GF-D8 (cell line): ENCODE results near the gene MAML2.

ENCODE experiments used
- DNase-seq: peaks from one replicate; lab custom pipeline; 2025; lab: John Stamatoyannopoulos, UW

The MAML2 gene

DNA sequence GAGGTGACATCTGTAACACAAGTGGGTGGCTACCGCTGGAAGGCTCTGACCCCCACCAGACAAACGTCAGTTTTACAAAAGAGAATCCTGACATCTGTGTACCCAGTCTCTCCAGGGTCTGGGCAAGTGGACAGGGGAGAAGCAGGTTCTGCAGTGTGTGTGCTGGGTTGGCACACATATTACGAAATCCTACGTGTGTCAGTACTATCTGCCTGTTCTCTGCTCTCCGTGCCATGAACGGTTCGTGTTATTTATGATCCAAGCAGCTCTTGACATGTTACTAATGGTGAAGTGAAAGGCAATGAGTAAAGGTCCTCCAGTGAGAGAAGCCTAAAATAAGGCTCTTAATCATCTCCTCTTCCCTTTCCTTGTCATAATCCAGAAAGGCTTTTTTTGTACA is 217.6 kb downstream of the MAML2 start:
- DNase-seq = no peak

DNA sequence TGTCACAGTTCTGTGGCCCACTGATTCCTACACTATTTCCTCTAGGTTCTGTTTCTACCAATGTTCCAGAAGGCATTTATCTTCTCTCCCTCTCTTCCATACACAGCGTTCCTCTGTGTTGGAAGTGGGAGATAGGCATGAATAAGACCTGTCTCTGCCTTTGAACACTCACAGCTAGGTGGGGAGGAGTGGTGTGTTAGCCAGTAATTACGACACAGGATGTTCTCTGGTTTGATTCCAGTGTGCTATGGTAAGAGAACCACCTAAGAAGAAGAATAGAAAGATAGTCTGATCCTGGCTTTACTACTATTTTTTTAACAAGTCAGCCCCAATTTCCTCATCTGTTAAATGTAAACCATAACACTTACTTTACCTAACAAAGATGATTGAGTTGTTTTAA is 218.8 kb downstream of the MAML2 start:
- no peak for DNase-seq

DNA sequence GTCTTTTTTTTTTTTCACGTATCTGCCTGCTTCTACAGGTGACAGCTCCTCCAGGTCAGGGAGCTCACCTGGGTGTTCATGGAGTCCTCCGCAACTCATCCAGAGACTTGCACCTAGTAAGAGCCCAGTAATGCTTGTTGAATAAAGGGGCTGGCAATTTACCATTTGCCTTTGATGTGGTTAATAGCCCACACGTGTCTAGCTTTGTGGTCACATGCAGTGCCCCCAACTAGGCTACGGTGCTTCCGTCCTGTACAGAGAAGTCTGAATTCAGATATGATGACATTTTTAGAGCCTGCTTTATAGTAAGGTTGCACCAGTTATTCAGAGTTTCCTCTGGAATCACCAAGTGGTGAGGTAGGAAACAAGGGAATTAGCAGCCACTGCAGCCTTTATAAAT is 219.7 kb downstream of the MAML2 start:
- DNase-seq = no peak

DNA sequence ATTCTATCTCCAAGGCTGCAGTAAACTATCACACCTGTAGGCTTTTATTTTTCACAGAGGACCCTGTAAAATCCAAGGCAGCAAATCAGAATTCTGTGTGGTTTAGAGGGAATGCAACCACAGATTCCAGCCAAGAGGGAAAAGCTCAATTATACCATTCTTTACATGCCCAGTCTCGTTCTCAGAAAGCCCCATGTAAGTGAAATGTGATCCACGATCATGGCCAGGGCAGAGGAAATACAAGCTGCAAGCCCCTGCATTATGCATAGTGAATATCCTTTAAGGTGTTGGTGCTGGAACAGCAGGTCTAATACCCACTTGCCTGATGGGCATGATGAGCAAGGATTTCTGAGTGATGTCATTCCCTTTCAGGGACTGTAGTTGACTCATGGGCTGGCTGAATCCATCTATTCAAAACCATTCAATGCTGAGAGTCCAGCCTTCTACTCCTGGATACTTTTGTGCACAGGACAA is 220.4 kb downstream of the MAML2 start:
- no peak for DNase-seq

DNA sequence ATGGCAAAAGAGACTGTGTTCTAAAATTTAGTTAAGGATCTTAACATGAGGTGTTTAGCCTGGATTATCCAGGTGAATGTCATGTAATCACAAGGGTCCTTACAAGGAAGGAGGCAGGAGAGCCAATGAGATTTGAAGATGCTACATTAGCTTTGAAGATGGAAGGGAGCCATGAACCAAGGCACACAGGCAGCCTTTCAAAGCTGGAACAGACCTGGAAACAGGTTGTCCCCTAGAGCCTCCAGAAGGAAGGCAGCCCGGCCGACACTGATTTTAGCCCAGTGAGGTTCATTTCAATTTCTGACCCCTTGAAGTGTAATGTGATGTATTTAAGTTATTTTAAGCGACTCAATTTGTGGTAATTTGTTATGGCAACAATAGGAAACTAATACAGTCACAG is 223.8 kb downstream of the MAML2 start:
- no peak for DNase-seq

DNA sequence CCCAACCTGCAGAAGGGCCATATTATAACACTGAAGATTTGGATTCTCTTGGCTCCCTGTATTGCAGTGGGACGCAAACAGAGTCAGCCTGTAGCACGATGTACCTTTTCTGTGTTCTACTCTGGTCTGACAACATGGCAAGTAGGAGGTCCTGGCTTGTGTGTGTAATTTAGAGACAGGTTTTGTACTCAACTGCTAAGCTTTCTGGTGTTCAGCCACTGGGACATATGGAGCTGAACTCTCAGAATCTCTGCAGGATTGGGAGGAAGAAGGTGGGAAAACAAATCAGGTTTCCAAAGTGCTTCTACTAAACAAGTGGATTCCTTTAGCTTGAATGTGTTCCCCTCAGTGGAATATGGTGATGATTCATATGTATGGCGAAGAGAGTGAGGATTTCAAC is 226.6 kb downstream of the MAML2 start:
- no peak for DNase-seq

DNA sequence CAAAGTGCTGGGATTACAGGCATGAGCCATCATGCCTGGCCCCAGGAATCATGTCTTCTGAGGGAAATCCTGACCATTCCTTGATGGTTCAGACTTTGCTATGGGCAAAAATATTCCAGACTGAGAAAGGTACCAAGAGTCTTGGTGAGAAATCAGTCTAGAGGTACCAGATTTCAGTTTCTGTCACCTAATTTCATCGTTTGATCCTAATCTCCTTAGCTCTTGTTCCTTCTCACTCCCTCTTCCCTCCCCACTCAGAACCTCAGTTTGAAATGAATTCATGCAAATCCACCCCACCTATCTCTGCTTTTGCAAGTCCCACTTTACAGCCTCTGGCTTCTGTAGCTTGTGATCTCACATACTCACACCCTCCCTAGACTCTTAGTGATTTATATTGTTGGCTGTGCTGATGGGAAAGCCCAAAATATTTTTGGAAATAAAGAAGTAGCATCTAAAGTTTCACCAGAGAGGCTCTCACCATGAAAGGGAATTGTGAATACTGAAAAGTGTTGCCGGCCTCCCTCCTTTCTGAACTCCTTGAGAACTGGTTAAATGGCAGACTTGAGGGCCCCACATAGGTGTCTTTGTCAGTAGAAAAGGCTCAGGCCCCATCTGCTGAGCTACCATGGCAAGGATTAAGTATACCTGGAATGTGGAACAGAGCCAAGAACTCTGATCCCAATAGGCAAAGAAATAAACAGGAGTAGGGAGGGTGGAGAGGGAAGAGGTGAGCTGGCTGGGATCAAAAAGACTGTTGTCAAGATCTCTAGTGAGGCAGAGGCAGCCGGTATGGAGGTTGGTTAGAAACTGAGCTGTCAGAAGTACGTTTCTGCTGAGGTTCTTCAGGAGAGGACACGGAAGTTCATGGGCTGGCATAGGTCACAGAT is 228.6 kb downstream of the MAML2 start:
- no peak for DNase-seq

DNA sequence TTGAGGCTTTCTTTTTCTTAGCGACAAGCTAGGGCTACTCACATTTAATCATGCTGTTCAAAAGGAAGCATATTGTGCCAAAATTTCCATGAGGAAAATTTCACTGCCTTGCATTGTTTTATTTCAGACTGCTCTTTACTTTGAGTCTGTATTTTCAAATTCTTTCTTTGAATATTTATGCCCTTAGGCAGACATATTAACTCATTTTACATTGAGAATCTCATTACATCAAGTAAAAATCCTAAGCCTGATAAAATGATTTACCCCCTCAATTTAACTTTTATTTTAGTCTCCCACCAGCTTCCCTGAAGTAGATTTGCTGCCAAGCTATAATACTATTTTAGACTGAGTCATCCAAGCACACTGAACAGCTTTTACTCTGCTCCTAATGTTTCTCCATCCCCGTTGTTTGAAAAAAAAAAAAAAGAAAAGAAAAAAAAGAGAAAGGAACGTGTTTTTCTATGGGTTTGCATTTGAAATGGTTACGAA is 229.8 kb downstream of the MAML2 start:
- no peak for DNase-seq

DNA sequence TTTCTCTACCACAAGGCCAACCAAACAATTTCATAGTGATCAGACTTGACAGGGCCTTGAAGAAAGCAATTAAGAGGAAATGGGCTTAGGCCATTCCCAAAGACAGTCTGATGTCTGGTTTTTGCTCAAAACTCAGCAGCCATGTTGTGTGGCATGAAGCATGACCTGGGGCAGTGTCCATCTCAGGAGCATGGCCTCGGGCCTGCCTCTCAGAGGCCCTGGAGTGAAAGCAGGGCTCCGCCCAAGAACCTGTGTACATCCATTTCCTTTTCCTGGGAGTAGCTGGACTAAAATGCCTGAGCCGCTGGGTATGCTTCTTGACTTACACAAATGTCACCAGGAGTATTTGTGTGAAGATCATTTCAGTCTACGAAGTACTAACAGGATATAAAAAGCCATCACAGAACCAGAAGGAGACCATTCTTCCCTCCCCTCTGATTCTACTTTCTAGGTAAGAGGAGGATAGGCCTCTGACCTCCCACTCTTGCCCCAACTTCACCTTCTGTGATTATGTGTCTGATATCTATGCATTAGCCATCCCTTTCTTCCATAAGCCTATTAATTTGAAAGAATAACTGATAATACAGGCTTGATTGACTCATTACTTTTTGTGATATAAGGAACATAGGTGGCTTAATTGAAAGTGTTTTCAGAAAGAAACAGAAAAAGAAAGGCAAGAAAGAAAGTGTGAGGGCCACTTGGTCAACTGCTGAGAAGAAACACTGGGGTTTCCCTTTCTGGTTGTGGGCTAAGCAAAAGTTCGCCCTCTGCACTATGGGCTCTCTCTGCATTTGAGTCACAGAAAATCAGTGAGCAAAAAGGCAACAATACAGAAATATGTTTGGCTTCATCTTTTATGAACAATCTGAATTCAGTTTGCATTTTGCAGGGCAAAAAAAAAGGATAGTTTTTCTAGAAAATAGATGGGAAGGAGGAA is 230.5 kb downstream of the MAML2 start:
- DNase-seq = no peak

DNA sequence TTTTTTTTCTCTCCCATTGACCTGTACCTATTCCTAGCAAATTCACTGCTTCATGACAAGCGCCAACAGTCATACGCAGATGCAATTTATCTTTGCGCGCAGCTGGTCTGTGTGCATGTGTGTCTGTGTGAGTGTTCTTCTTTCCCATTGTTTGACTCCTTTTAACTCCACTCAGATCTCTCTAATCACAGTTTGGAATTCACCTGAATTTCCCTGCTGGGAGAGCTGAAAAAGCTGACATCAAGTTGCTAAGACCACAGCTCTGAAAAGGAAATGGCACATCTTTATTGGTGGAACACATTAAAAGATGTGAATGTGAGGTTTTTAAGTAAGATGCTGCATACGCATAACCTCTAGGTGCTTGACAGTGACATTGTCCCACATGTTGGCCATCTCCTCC is 231.7 kb downstream of the MAML2 start:
- no peak for DNase-seq

DNA sequence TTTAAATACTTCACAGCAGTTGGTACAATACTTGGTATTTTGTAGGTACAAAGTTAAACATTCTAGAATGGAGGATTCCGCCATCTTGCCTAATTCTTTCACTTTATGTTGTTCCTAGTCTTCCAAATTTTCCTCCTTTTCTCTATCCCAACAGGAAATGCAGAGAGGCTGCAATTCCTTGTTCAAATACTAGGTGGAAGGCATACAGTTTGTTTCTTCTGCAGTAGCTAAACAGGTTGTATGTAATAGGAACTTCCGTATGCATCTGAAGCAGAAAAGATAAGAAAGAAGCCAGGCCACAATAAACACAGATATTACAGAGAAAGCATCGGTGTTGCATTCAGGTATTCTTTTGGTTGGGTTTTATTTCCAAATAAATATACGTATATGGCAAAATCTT is 232.7 kb downstream of the MAML2 start:
- DNase-seq = no peak

DNA sequence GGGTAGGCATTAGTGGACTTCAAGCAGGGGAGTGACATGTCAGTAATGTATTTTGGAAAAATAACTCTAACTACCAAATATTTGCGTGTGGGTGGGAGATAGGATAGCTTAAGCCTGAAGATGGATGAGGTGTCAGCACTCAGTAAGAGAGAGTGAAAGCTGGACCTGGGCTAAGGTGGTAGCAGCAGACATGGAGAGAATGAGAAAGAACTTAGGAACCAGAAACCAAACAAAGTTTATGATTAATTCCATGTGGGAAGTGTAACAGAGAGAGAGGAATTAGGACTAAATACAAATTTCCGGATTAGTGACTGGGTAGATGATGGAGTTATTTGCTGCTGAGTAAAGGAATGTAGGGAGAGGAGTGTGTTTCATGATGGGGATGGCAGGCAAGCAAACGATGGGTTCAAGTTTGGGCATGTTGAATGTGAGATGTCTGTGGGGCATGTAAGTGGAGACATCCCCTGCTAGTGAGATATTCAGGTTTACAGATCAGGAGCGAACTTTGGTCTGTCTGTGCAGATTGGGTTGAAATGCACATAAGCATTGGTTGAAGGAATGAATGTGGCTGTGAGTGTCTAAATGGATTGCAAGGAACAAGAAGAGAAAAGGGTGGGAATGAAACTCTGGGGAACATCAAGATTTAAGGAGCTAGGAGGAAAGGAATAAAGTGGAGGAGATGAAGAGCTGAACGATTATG is 233.5 kb downstream of the MAML2 start:
- DNase-seq = no peak

DNA sequence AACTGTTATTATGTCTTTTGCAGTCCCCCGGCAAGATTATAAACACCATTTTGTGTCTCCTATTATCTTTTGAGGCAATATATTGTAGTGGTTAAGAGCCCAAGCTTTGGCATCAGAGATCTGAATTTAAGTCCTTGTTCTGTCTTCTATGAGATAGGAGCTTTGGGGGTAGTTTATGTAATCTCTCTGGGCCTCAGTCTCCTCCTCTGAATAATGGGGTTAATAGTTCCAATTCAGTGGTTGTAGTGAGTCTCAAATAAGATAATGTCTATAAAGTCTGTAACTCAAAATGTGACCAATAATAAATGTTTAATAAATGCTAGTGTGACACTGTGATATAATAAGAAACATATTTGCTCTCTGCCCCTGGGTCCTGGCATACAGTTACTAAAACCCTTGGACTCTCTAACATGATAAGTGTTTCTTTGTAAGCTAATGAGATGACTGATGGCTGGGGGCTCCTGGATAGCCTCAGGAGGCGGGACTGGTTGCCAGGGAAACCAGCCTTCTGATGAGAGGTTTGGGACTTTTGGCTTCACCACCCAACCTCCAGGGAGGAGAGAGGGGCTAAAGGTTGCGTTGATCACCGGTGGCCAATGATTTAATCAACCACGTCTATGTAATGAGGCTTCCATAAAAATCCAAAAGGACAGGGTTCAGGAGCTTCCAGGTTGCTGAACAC is 235.7 kb downstream of the MAML2 start:
- DNase-seq = no peak

DNA sequence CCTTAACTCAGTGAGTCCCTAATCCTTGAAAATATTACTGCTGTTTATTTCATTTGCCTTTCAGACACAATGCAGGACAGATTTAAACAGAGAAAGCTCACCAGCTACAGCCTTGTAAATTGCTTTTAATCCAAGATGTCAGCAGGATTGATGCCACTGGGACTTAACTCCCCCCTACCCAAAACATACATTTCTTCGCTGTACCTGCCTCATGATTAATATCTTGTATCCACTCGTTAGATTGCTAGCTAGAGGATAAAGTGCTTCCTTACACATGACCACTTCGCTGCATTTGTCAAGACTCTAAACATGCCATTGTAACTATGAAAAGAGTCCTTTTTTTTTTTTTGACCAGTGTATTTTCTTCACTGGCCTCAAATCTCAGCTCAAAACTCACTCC is 236.3 kb downstream of the MAML2 start:
- no peak for DNase-seq

DNA sequence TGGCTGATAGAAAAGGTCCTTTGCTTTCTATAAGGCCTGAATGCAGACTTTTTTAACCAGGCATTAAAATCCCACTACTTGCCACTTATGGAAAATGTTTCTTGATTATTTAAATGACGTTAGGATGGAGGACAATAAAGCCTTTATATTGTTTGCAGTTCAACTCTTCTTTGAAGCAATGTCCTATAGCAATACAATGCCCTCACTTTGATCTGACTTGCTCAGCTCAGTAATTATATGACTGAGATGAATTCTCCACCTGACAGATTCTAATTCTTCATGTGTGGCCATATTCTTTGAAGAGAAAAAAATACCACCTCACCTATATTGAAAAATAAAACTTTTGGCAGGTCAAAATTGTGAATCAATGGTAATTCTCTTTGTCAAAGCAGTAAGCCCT is 237.1 kb downstream of the MAML2 start:
- DNase-seq = no peak

DNA sequence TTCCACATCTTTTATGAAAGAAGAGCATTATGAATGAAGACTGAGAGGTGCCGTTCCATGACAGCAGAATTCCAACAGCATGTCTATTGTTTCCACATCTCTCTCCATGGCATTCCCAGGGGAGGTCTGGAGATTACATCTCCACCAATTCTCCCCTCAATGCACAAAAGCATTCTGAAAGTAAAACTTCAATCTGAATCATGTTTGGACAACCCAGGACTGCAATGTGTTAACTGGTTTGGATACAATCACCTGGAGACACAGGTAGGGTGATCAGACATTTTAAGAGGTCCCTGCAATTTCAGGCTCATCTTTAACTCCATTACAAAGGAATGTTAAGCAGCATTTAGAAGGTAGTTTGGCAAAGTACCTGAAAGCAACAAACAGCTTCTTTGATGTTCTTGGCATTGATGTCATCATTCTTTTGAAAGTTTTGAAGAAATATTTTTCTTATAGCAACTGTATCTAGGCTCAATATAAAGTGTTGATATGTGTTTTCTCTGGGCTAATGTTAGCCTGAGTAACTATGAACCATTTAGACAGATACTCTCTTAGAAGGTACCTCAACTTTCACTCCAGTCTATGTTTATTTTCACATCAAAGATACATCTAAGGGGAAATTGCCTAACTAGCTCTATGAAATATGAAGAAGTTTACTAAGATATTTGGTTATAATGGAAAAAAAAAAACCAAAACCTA is 237.6 kb downstream of the MAML2 start:
- no peak for DNase-seq

DNA sequence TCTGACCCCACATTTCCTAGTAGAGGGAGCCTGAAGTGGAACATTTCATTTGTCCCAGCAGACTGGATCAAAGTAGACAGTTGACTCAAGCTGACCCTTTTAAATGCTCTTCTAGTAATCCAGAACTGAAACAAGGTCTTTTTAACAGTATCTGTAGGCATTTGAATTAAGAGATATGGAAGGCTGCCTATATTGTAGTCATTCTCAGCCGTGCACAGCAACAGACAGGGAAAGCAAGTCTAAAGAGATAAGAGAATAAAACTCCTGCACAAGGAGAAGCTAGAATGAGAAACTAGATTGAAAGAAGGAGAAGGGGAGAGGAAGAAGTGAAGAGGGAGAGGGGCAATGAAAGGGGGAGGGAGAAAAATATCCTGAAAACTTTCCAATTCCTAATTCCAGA is 238.5 kb downstream of the MAML2 start:
- DNase-seq = no peak

DNA sequence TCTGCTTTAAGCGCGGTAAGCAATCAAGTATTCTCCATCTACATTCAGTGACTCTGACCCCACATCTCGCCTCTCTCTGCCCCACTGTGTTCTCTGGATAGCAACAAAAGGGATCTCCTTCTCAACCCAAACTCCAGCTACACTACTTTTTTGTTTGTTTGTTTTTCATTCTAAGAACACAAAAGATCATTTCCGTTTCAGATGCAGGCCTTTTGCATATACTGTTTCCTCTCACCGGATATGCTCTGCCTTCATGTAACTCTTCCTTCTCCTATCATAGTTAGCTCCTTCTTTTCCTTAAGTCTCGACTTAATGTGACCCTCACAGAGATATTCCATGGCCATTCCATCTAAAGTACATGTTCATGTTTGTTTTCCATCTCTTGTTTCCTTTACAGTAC is 239.3 kb downstream of the MAML2 start:
- DNase-seq = no peak

DNA sequence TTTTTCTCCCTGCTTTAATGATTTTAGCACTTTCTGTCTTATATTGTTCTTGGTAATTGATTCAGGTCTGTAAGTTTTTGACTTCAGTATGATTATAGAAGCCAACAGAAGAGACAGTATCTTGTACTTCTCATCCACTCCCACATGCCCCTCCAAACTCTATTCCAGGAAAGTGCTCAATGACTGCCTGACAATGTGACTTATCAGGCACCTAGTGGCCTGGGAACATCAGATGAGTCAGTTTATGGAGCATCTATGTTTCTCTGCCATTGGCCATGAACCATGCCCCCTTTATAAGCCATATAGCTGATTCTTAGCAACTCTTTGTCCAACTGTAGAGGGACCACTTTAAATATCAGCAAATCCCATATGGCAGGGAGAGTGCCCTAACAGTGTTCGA is 239.9 kb downstream of the MAML2 start:
- DNase-seq = no peak

DNA sequence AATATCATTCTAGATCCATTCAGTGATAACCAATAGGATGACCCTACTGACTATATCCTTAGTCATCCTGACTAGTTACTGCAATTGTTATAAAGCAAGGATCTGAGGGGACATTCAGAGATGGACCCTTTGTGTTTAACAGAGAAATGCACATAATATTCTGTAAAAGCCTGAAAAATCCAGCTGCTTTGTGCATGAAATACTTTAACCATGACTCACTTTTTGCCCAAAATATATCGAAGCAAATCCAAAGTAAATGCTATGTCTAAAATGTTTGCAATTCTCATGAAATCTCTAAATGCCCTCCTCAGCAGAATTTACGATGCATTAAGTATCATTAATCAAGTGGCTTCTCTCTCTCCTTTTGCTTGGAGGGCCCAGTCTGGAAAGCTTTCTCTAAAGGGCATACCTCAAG is 240.3 kb downstream of the MAML2 start:
- no peak for DNase-seq

DNA sequence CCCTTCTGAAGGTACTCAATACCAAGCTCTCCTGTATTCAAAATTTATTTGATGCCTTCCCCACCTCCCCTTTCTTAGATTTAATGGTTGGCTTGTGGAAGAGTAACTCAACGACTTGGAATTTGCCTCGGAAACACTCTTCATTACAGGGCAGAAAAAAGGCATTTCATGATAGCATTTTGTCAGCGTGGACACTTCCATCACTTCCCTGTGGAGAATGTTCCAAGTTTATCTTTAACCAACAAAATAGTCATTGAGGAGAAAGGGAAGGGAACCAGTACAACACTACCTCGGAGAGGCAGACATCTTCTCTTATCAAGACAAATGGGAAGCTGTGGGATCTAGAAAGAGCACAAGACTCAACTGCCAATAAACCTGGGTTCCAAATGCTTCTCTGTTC is 241.8 kb downstream of the MAML2 start:
- DNase-seq = no peak
